GM12878 (cell line): ENCODE results near the gene CP. TPM values are rescaled to one million over a fixed set of nuclear protein-coding genes. Genes with fewer than 3 reads are reported as not detected.

Source experiments
- ATAC-seq: fragments of 200-7000 bp; cut with Tn5 transposase; 3 replicates; pipeline ENCODE4 v1.9.1; 2020; ENCODE audit warnings: mild to moderate bottlenecking, moderate library complexity
- BruUV-seq: library from RNA; stranded (reverse); fragments of 400-500 nt; replicated peaks from 2 replicates; lab custom pipeline; 2021; lab: Mats Ljungman, UMichigan
- CTCF ChIA-PET: fragments of 300-600 bp; sonication (Branson Sonifier 250); formaldehyde crosslinking; extraction: SDS; loops from one replicate; lab custom pipeline; 2021; ENCODE audit warnings: inconsistent platforms; lab: Yijun Ruan, JAX
- POLR2A ChIA-PET: fragments of 350-600 bp; formaldehyde crosslinking; extraction: SDS; loops from one replicate; lab custom pipeline; 2021; ENCODE audit warnings: inconsistent platforms; lab: Charles Lee
- RAD21 ChIA-PET: fragments of 300-600 bp; sonication (Branson Sonifier 250); formaldehyde crosslinking; loops from one replicate; lab custom pipeline; 2023; ENCODE audit warnings: antibody characterized with exemption; ENCODE audit not compliant: unreplicated experiment; lab: Charles Lee
- SMC1A ChIA-PET: fragments of 300-600 bp; sonication (Branson Sonifier 250); formaldehyde crosslinking; loops from one replicate; lab custom pipeline; 2023; ENCODE audit not compliant: unreplicated experiment, uncharacterized antibody; lab: Charles Lee
- DNase-seq: peaks from one replicate; pipeline ENCODE4 v3.0.0-alpha.2; 2011; ENCODE audit warnings: low read depth, low spot score
- FAIRE-seq: peaks from 3 replicates; lab custom pipeline; 2011; peaks lifted over from hg19 to GRCh38; lab: Jason Lieb, UNC
- H2AFZ ChIP-seq: 2 replicates; pipeline ENCODE4 v1.6.0; 2011; ENCODE audit warnings: low read depth, low read length, control low read depth; ENCODE audit not compliant: control insufficient read depth
- H3K27ac ChIP-seq: 2 replicates; pipeline ENCODE4 v1.5.1; 2011; ENCODE audit warnings: control low read depth; ENCODE audit not compliant: control insufficient read depth, insufficient read depth
- H3K27me3 ChIP-seq, 2 experiments: replicated peaks in 1 of 2; 2 replicates each; pipeline versions ENCODE4 v1.6.0 to v1.6.1; 2011; ENCODE audit warnings: low read length in 1 of 2; ENCODE audit not compliant: control insufficient read depth in 2 of 2, insufficient read depth in 2 of 2
- H3K36me3 ChIP-seq, 2 experiments: 2 replicates each; pipeline ENCODE4 v1.5.1; 2011; ENCODE audit warnings: low read length in 1 of 2; ENCODE audit not compliant: control insufficient read depth in 2 of 2, insufficient read depth in 2 of 2
- H3K4me1 ChIP-seq: 2 replicates; pipeline ENCODE4 v1.6.1; 2011; ENCODE audit warnings: mild to moderate bottlenecking, low read length, moderate library complexity, mixed read lengths; ENCODE audit not compliant: control insufficient read depth, insufficient read depth
- H3K4me2 ChIP-seq: 2 replicates; pipeline ENCODE4 v1.6.0; 2011; ENCODE audit warnings: control low read depth; ENCODE audit not compliant: control insufficient read depth, insufficient read depth
- H3K4me3 ChIP-seq: fragments of 200-600 bp; sonication (generic); 2 replicates; pipeline ENCODE4 v1.5.1; 2016
- H3K79me2 ChIP-seq: 2 replicates; pipeline ENCODE4 v1.6.0; 2011; ENCODE audit warnings: low read length; ENCODE audit not compliant: control insufficient read depth, insufficient read depth
- H3K9ac ChIP-seq: 2 replicates; pipeline ENCODE4 v1.8.0; 2011; ENCODE audit warnings: low read length, control low read depth, mixed read lengths; ENCODE audit not compliant: control insufficient read depth, insufficient read depth
- H3K9me3 ChIP-seq: replicated peaks from 3 replicates; pipeline ENCODE4 v1.5.1; 2011; ENCODE audit warnings: mild to moderate bottlenecking, low read length; ENCODE audit not compliant: control insufficient read depth, insufficient read depth
- H4K20me1 ChIP-seq: 2 replicates; pipeline ENCODE4 v1.6.0; 2011; ENCODE audit not compliant: control insufficient read depth, insufficient read depth
- CBX5 ChIP-seq: sonication (generic); IDR thresholded peaks from 2 replicates; pipeline ENCODE4 v1.6.1; 2016; ENCODE audit warnings: low read depth, moderate library complexity, mild to moderate bottlenecking, inconsistent platforms
- CEBPB ChIP-seq, 2 experiments: fragments of 150-350 bp in 1 of 2; IDR thresholded peaks; 2 replicates each; pipeline ENCODE4 v1.6.1; 2012 to 2014; ENCODE audit warnings: low read depth in 2 of 2, low read length in 2 of 2, borderline replicate concordance in 1 of 2, inconsistent platforms in 1 of 2
- EP300 ChIP-seq, 2 experiments: fragments of 150-350 bp in 1 of 2; IDR thresholded peaks; 2 replicates each; pipeline ENCODE4 v1.6.1; 2011 to 2012; ENCODE audit warnings: low read depth in 2 of 2, low read length in 2 of 2, borderline replicate concordance in 1 of 2, improper control_type of control experiment in 1 of 2, inconsistent platforms in 1 of 2; ENCODE audit not compliant: control insufficient read depth in 1 of 2
- IRF5 ChIP-seq: fragments of 450-650 bp; IDR thresholded peaks from 2 replicates; pipeline ENCODE4 v1.6.1; 2017; ENCODE audit warnings: borderline replicate concordance
- MEF2A ChIP-seq: IDR thresholded peaks from 2 replicates; pipeline ENCODE4 v1.6.1; 2011; ENCODE audit warnings: low read depth, mild to moderate bottlenecking, low read length, moderate library complexity; ENCODE audit not compliant: insufficient read depth
- MXI1 ChIP-seq: fragments of 150-350 bp; IDR thresholded peaks from 2 replicates; pipeline ENCODE4 v1.6.1; 2011; ENCODE audit warnings: low read depth, mild to moderate bottlenecking, inconsistent platforms, low read length, improper control_type of control experiment
- NKRF ChIP-seq: fragments of 450-650 bp; conservative IDR thresholded peaks from 2 replicates; pipeline ENCODE4 v1.6.1; 2017; ENCODE audit warnings: mild to moderate bottlenecking, moderate library complexity
- PBX3 ChIP-seq: IDR thresholded peaks from 2 replicates; pipeline ENCODE4 v1.6.1; 2011; ENCODE audit warnings: mild to moderate bottlenecking, low read depth, low read length, moderate library complexity; ENCODE audit not compliant: insufficient replicate concordance
- PML ChIP-seq: IDR thresholded peaks from 2 replicates; pipeline ENCODE4 v1.6.1; 2012; ENCODE audit warnings: low read length, inconsistent platforms
- RELB ChIP-seq: fragments of 450-650 bp; IDR thresholded peaks from 2 replicates; pipeline ENCODE4 v1.6.1; 2017; ENCODE audit warnings: low read depth, mild to moderate bottlenecking, moderate library complexity
- SMAD1 ChIP-seq: fragments of 450-650 bp; IDR thresholded peaks from 2 replicates; pipeline ENCODE4 v1.6.1; 2018; ENCODE audit warnings: mild to moderate bottlenecking, low read depth; ENCODE audit not compliant: partially characterized antibody
- SMAD5 ChIP-seq: IDR thresholded peaks from 2 replicates; pipeline ENCODE4 v1.6.1; 2016; ENCODE audit warnings: antibody characterized with exemption, low read depth
- SUPT20H ChIP-seq: IDR thresholded peaks from 2 replicates; pipeline ENCODE4 v1.6.1; 2011; ENCODE audit warnings: low read depth, mild to moderate bottlenecking, low read length, moderate library complexity, borderline replicate concordance; ENCODE audit not compliant: control insufficient read depth
- ZNF217 ChIP-seq: fragments of 450-650 bp; IDR thresholded peaks from 2 replicates; pipeline ENCODE4 v1.6.1; 2017; ENCODE audit warnings: antibody characterized with exemption, mild to moderate bottlenecking
- ZNF622 ChIP-seq: fragments of 450-650 bp; IDR thresholded peaks from 2 replicates; pipeline ENCODE4 v1.6.1; 2017; ENCODE audit warnings: mild to moderate bottlenecking, inconsistent platforms
- WGBS: methylation state at CpG from one replicate; pipeline ENCODE4 v1.1.6; 2016; ENCODE audit warnings: low lambda C conversion rate; ENCODE audit not compliant: insufficient replicate concordance, insufficient coverage; ENCODE audit errors: missing lambda C conversion rate; 5-methylcytosine and 5-hydroxymethylcytosine counted together
- in situ Hi-C: fragments of 300-500 bp; cut with MboI; formaldehyde crosslinking; loops from 9 replicates; pipeline ENCODE4 v1.14.3; 2018; ENCODE audit warnings: mixed read lengths
- intact Hi-C: fragments of 100-400 bp; cut with micrococcal nuclease; formaldehyde crosslinking; loops from one replicate; pipeline ENCODE4 v1.14.2; 2022; ENCODE audit not compliant: unreplicated experiment
- polyA plus RNA-seq, 11 experiments: library from polyadenylated mRNA; depleted of rRNA in 4 of 11; unstranded in 6 of 11; stranded (reverse) in 5 of 11; fragments of >200 nt; fragmentation: Nextera tagmentation in 4 of 11; fragmentation: Illumina TruSeq in 1 of 11; extraction: Ambion mirVana in 4 of 11; extraction: Trizol in 1 of 11; gene quantifications; 1 replicate in 1 of 11; 2 replicates in 10 of 11; pipeline versions ENCODE4 v1.2.1 to v1.2.3, GENCODE V29; 2011 to 2016; ENCODE audit warnings: inconsistent platforms in 2 of 11, missing spikeins in 2 of 11, low read depth in 1 of 11
- total RNA-seq, 4 experiments: library from RNA; depleted of rRNA in 3 of 4; stranded (reverse); fragments of >200 nt in 3 of 4; fragmentation: Illumina TruSeq in 1 of 4; extraction: Trizol in 1 of 4; gene quantifications; 2 replicates each; pipeline versions ENCODE4 v1.2.1 to v1.2.3, GENCODE V29; 2013 to 2021

The CP gene
- total and polyA plus RNA-seq, 10 of the 15 experiments (the other 5 are each of a cell fraction or from before 2014, with no cell fraction given) = 0.14 to 1.2 (median 0.30) TPM; not detected in 6

GRCh38 chr3:149162007-149162406 is 59.6 kb downstream of the CP start (continued):
- TF ChIP-seq CBX5 = no peak
- no peak for TF ChIP-seq EP300 (IDR thresholded peaks at IDR 0.05; ENCODE audit: borderline replicate concordance in 1 of 2, control insufficient read depth in 1 of 2, low read depth in 2 of 2, low read length in 2 of 2)
- no peak for TF ChIP-seq NKRF
- no peak for TF ChIP-seq PBX3
- TF ChIP-seq SMAD1 = no peak

GRCh38 chr3:149160754-149161300 is 60.8 kb downstream of the CP start:
- Histone ChIP-seq H3K79me2 (no peaks in the 10 kb centered on the region), H3K9ac (no peak overlapping the region), H3K36me3 (peaks cover 1 to 9% of the 10 kb centered on the region in 2 experiments; a peak in 3 of 4 replicates), H3K4me2 (no peak overlapping the region), H4K20me1 (no peaks in the 10 kb centered on the region), H2AFZ (no peak overlapping the region), H3K27me3 (no peaks in the 10 kb centered on the region), H3K27ac (no peak overlapping the region), H3K9me3 (no peaks in the 10 kb centered on the region), H3K4me3 (no peak overlapping the region), H3K4me1 (no peaks in the 10 kb centered on the region)
- ATAC-seq = no peak
- no peak for FAIRE-seq
- intact Hi-C loops (no loop called here), in situ Hi-C loops (no loop called here)
- 99% methylated on average over 4 of the region's 4 CpGs for WGBS
- no peak for DNase-seq
- CTCF ChIA-PET = interaction anchor here (1.2 kb wide), 1 partner anchor 44 kb away, joined by 3 read pairs; no protein-coding TSS in a partner anchor
- no TSS peak for BruUV-seq
- RAD21 ChIA-PET = interaction anchor here (1.3 kb wide), 1 partner anchor 41 kb away, joined by 4 read pairs; no protein-coding TSS in a partner anchor
- POLR2A ChIA-PET = no interaction called here
- SMC1A ChIA-PET = interaction anchor here (1.2 to 1.9 kb wide), 2 partner anchors 10 to 19 kb away, joined by 4 to 5 read pairs; no protein-coding TSS in a partner anchor
- TF ChIP-seq CEBPB (IDR thresholded peaks at IDR 0.05; ENCODE audit: borderline replicate concordance in 1 of 2, low read depth in 2 of 2, low read length in 2 of 2) = no peak
- TF ChIP-seq PML = no peak
- no peak for TF ChIP-seq SMAD5
- TF ChIP-seq RELB = no peak
- no peak for TF ChIP-seq SUPT20H
- TF ChIP-seq MXI1 = no peak
- TF ChIP-seq ZNF622 = no peak
- TF ChIP-seq ZNF217 = no peak
- TF ChIP-seq MEF2A = no peak
- no peak for TF ChIP-seq IRF5
